GM12891 (cell line): ENCODE results near the gene VAV3.

Source experiments
- DNase-seq: peaks from one replicate; pipeline ENCODE4 v3.0.0; 2011; ENCODE audit warnings: low spot score; ENCODE audit not compliant: insufficient read length
- FAIRE-seq: peaks from 2 replicates; lab custom pipeline; 2011; peaks lifted over from hg19 to GRCh38; lab: Jason Lieb, UNC
- PAX5 ChIP-seq: IDR thresholded peaks from 2 replicates; pipeline ENCODE4 v1.6.1; 2011; ENCODE audit warnings: low read length, moderate library complexity, mild to moderate bottlenecking; ENCODE audit not compliant: insufficient read depth, severe bottlenecking
- POLR2A ChIP-seq: IDR thresholded peaks from 2 replicates; pipeline ENCODE4 v1.6.1; 2011; ENCODE audit warnings: low read depth, low read length, control low read depth
- POLR2AphosphoS5 ChIP-seq: IDR thresholded peaks from 2 replicates; pipeline ENCODE4 v1.6.1; 2011; ENCODE audit warnings: low read depth, low read length, control low read depth
- POU2F2 ChIP-seq: IDR thresholded peaks from 2 replicates; pipeline ENCODE4 v1.6.1; 2011; ENCODE audit warnings: low read depth, mild to moderate bottlenecking, control low read depth, low read length, moderate library complexity
- SPI1 ChIP-seq: IDR thresholded peaks from 2 replicates; pipeline ENCODE4 v1.6.1; 2011; ENCODE audit warnings: low read depth, low read length, control low read depth
- TAF1 ChIP-seq: IDR thresholded peaks from 2 replicates; pipeline ENCODE4 v1.6.1; 2011; ENCODE audit warnings: low read depth, low read length, control low read depth

Gene VAV3

GRCh38 chr1:107545056-107545577 is 419.9 kb downstream of the VAV3 start:
- DNase-seq = no peak
- FAIRE-seq = no peak
- TF ChIP-seq POLR2A (no peak), TAF1 (no peak), SPI1 (no peak), PAX5 (no peak), POU2F2 (no peak), POLR2AphosphoS5 (no peak)

GRCh38 chr1:107544285-107544684 is 420.7 kb downstream of the VAV3 start:
- FAIRE-seq (no peak), DNase-seq (no peak)
- TF ChIP-seq POU2F2 = no peak
- TF ChIP-seq TAF1 = no peak
- TF ChIP-seq PAX5 = no peak
- TF ChIP-seq POLR2A = no peak
- no peak for TF ChIP-seq SPI1
- no peak for TF ChIP-seq POLR2AphosphoS5

- TF ChIP-seq POLR2AphosphoS5 (no peak), POLR2A (no peak), POU2F2 (no peak)
- no peak for DNase-seq
- FAIRE-seq = no peak
Measured at GRCh38 chr1:107541412-107541811, 423.6 kb downstream of the VAV3 start.

GRCh38 chr1:107538502-107538901 is 426.5 kb downstream of the VAV3 start:
- FAIRE-seq (no peak), DNase-seq (no peak)
- TF ChIP-seq SPI1 (no peak), POLR2AphosphoS5 (no peak), TAF1 (no peak), POU2F2 (no peak), POLR2A (no peak), PAX5 (no peak)

- no peak for TF ChIP-seq SPI1
- no peak for TF ChIP-seq PAX5
- TF ChIP-seq TAF1 = no peak
- TF ChIP-seq POU2F2 = no peak
- no peak for TF ChIP-seq POLR2AphosphoS5
- no peak for TF ChIP-seq POLR2A
- FAIRE-seq (no peak), DNase-seq (no peak)
Measured at GRCh38 chr1:107536266-107536665, 428.7 kb downstream of the VAV3 start.

GRCh38 chr1:107535091-107535490 is 429.9 kb downstream of the VAV3 start:
- no peak for TF ChIP-seq PAX5
- no peak for TF ChIP-seq TAF1
- TF ChIP-seq SPI1 = no peak
- TF ChIP-seq POU2F2 = no peak
- TF ChIP-seq POLR2AphosphoS5 = no peak
- no peak for TF ChIP-seq POLR2A
- DNase-seq = no peak
- no peak for FAIRE-seq

- no peak for TF ChIP-seq POU2F2
- no peak for TF ChIP-seq POLR2A
- TF ChIP-seq PAX5 = no peak
- TF ChIP-seq POLR2AphosphoS5 = no peak
- no peak for TF ChIP-seq SPI1
- TF ChIP-seq TAF1 = no peak
- DNase-seq = no peak
- FAIRE-seq = no peak
Measured at GRCh38 chr1:107534632-107535031, 430.3 kb downstream of the VAV3 start.

- TF ChIP-seq SPI1 (no peak), PAX5 (no peak), POLR2AphosphoS5 (no peak), POU2F2 (no peak), POLR2A (no peak), TAF1 (no peak)
- FAIRE-seq = no peak
- no peak for DNase-seq
Measured at GRCh38 chr1:107533436-107533835, 431.5 kb downstream of the VAV3 start.

GRCh38 chr1:107532318-107532717 is 432.7 kb downstream of the VAV3 start:
- no peak for FAIRE-seq
- DNase-seq = no peak
- no peak for TF ChIP-seq POLR2AphosphoS5
- no peak for TF ChIP-seq TAF1
- TF ChIP-seq PAX5 = no peak
- TF ChIP-seq POLR2A = no peak
- no peak for TF ChIP-seq POU2F2
- no peak for TF ChIP-seq SPI1

GRCh38 chr1:107531065-107531908 is 433.7 kb downstream of the VAV3 start:
- FAIRE-seq = no peak
- DNase-seq = no peak
- TF ChIP-seq POLR2AphosphoS5 (no peak), SPI1 (no peak), POLR2A (no peak), TAF1 (no peak), POU2F2 (no peak), PAX5 (no peak)
